Type B pancreatic cell (in vitro differentiated cells): ENCODE data around the gene RHBG. TPM values are rescaled to one million over a fixed set of nuclear protein-coding genes. Genes with fewer than 3 reads are reported as not detected.
"Not testable (repeated sequence)": the region's sequence is repeated elsewhere in the genome, so short reads cannot be mapped to it uniquely, and the experiment has no call there.

ENCODE experiments used
- DNase-seq: peaks from one replicate; pipeline ENCODE4 v3.0.0; 2021; ENCODE audit warnings: mixed read lengths; ENCODE audit not compliant: unreplicated experiment; ENCODE audit errors: extremely low spot score
- H3K27ac Mint-ChIP-seq: 2 replicates; pipeline ENCODE4 v1.8.0; 2021; ENCODE audit warnings: mild to moderate bottlenecking, mixed read lengths
- H3K27me3 Mint-ChIP-seq: 2 replicates; pipeline ENCODE4 v1.8.0; 2021; ENCODE audit warnings: mixed read lengths
- H3K36me3 Mint-ChIP-seq: 2 replicates; pipeline ENCODE4 v1.8.0; 2021; ENCODE audit warnings: mixed read lengths
- H3K4me1 Mint-ChIP-seq: one replicate; pipeline ENCODE4 v1.8.0; 2021; ENCODE audit warnings: mixed read lengths; ENCODE audit not compliant: unreplicated experiment
- H3K4me3 Mint-ChIP-seq: 2 replicates; pipeline ENCODE4 v1.8.0; 2021; ENCODE audit warnings: mild to moderate bottlenecking, mixed read lengths
- H3K9me3 Mint-ChIP-seq: 2 replicates; pipeline ENCODE4 v1.8.0; 2021; ENCODE audit warnings: mixed read lengths
- long read RNA-seq: library from polyadenylated mRNA; unstranded; transcript quantifications from one replicate; pipeline ENCODE4 v2.0.0, GENCODE V29; 2020
- total RNA-seq: library from RNA; stranded (reverse); gene quantifications from 2 replicates; pipeline ENCODE4 v1.2.1, GENCODE V29; 2021; ENCODE audit warnings: low replicate concordance
- TF ChIP-seq, protein P1 (sequence below): fragments of 200-600 bp; sonication (generic); conservative IDR thresholded peaks from 2 replicates; pipeline ENCODE4 v1.5.0; 2021; ENCODE audit warnings: antibody characterized with exemption, mild to moderate bottlenecking

RHBG gene, protein sequence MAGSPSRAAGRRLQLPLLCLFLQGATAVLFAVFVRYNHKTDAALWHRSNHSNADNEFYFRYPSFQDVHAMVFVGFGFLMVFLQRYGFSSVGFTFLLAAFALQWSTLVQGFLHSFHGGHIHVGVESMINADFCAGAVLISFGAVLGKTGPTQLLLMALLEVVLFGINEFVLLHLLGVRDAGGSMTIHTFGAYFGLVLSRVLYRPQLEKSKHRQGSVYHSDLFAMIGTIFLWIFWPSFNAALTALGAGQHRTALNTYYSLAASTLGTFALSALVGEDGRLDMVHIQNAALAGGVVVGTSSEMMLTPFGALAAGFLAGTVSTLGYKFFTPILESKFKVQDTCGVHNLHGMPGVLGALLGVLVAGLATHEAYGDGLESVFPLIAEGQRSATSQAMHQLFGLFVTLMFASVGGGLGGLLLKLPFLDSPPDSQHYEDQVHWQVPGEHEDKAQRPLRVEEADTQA
- 0.17 and 0.88 TPM in 2 replicates for total RNA-seq
- long read RNA-seq: 0 reads

DNA sequence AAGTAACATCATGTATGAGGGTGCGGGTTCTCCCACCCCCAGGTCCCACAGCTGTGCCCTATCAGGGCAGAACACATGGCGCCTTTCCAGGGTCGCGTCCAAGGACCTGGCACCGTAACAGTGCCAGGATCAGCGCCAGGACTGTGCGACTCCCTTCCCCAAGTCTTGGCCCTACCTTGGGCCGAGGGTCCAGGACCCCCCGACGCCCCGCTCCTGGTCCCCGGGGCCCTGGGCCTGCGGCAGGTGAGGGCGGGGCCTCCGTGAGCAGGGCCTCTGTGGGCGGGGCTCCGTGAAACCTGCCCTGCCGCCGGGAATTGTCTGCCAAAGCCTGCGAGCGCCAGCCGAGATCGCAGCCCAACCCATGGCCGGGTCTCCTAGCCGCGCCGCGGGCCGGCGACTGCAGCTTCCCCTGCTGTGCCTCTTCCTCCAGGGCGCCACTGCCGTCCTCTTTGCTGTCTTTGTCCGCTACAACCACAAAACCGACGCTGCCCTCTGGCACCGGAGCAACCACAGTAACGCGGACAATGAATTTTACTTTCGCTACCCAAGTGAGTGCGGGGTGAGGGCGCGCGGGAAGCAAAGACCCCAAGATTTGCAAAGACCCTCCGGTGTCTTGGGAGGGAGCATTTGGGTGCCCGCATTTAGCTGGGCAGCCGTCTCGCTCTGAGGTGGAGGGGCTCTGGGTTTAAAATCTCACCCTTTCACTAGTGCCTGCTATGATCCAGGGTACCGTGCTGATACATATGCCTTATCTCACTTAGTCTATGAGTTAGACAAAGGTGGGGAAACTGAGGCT, at the start of gene RHBG:
TSS of gene RHBG (plus strand) at position 323 of the 796 bp plus-strand sequence. CDS start at position 362, 39 bp downstream.
- TF ChIP-seq, protein P1, sequence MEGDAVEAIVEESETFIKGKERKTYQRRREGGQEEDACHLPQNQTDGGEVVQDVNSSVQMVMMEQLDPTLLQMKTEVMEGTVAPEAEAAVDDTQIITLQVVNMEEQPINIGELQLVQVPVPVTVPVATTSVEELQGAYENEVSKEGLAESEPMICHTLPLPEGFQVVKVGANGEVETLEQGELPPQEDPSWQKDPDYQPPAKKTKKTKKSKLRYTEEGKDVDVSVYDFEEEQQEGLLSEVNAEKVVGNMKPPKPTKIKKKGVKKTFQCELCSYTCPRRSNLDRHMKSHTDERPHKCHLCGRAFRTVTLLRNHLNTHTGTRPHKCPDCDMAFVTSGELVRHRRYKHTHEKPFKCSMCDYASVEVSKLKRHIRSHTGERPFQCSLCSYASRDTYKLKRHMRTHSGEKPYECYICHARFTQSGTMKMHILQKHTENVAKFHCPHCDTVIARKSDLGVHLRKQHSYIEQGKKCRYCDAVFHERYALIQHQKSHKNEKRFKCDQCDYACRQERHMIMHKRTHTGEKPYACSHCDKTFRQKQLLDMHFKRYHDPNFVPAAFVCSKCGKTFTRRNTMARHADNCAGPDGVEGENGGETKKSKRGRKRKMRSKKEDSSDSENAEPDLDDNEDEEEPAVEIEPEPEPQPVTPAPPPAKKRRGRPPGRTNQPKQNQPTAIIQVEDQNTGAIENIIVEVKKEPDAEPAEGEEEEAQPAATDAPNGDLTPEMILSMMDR: no peak
- no peaks in the 10 kb centered on the region for H3K9me3 Mint-ChIP-seq
- peak within 1 kb of the TSS; percentile 80 for H3K4me3 Mint-ChIP-seq
- no peaks in the 10 kb centered on the region for H3K36me3 Mint-ChIP-seq
- peaks cover 9% of the 10 kb centered on the region for H3K4me1 Mint-ChIP-seq
- no peak within 1 kb of the TSS for H3K27ac Mint-ChIP-seq
- H3K27me3 Mint-ChIP-seq: peaks cover 76% of the 10 kb centered on the region
- DNase-seq: no peak

DNA sequence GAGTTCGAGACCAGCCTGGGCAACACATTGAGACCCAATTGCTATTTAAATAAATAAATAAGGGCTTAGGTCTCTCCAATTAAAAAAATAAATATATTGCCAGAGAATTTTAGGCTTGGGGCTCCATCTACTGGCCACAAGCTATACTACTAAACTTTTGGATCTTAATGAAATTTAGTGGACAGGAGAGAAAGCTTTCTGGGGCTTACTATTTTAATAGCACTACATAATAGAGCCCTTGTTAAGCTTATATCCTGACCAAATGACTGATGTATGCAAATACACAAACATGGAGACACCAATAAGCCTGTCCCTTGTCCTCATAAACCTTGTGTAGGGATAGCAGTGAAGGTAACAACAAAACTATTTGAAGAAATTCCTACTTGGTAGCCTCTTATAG, 49.3 kb upstream of the RHBG start:
- H3K4me3 Mint-ChIP-seq: no peak overlapping the region
- H3K27me3 Mint-ChIP-seq: no peaks in the 10 kb centered on the region
- H3K4me1 Mint-ChIP-seq: no peaks in the 10 kb centered on the region
- peaks cover 15% of the 10 kb centered on the region for H3K36me3 Mint-ChIP-seq
- no peak overlapping the region for H3K27ac Mint-ChIP-seq
- DNase-seq: no peak
- no peaks in the 10 kb centered on the region for H3K9me3 Mint-ChIP-seq
- TF ChIP-seq, protein P1: peak; percentile 78

DNA sequence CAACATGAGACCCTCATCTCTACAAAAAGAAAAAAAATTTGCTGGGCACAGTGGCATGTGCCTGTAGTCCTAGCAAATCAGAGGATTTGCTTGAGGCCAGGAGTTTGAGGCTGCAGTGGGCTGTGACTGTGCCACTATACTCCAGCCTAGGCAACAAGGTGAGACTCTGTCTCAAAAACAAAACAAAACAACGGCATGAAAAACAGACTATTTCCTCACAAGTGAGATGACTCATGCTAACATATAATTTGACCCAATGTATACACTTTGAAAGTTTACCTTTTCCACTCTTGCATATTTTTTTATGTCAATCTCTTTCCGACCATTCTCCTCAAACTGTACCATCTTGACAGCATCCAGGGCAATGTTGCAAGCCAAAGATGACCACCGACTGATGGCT, 48.5 kb upstream of the RHBG start:
- DNase-seq: no peak
- Mint-ChIP-seq H3K36me3 (peaks cover 19% of the 10 kb centered on the region), H3K27me3 (no peaks in the 10 kb centered on the region), H3K9me3 (no peaks in the 10 kb centered on the region), H3K4me1 (no peaks in the 10 kb centered on the region), H3K27ac (no peak overlapping the region), H3K4me3 (no peak overlapping the region)
- TF ChIP-seq, protein P1: no peak

DNA sequence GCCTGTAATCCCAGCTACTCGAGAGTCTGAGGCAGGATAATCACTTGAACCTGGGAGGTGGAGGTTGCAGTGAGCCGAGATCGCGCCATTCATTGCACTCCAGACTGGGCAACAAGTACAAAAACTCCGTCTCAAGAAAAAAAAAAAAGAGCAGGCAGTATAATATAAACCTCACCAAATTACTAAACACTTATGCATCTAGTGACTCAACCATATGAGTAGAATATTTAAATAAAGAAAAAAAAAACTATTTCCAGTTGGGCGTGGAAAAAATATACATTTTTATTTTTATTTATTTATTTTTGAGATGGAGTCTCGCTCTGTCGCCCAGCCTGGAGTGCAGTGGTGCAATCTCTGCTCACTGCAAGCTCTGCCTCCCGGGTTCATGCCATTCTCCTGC, 45.8 kb upstream of the RHBG start:
- H3K9me3 Mint-ChIP-seq, H3K4me3 Mint-ChIP-seq, H3K27ac Mint-ChIP-seq, DNase-seq, H3K27me3 Mint-ChIP-seq, H3K4me1 Mint-ChIP-seq: not testable (repeated sequence)
- peaks cover 12% of the 10 kb centered on the region for H3K36me3 Mint-ChIP-seq

DNA sequence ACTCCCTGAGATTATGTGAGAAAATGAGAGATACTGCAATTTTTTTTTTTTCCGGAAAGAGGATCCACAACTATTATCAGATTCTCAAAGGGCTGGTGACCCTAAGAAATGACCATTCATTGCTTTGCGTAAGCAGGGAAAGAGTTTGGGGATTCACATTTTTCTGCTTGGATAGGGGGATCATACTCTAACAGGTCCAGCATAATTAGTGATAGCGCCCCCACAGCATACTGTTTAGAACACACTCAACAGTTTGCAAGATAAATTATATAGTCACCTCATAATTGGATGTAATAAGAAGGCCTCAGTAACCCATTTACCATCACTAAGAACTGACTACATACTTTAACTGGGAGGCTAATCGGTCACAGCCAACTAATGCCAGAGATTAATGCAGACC, 32.8 kb upstream of the RHBG start:
- Mint-ChIP-seq H3K27me3 (no peaks in the 10 kb centered on the region), H3K9me3 (no peaks in the 10 kb centered on the region), H3K4me1 (peaks cover 24% of the 10 kb centered on the region), H3K36me3 (peaks cover 15% of the 10 kb centered on the region), H3K27ac (peak overlapping the region; percentile 40), H3K4me3 (peak overlapping the region; percentile 99)
- TF ChIP-seq, protein P1: peak; percentile 51
- no peak for DNase-seq
